GM12878 (cell line): ENCODE measurements around the gene DAB2IP.

Experiments used
- HDGF ChIP-seq: fragments of 450-650 bp; IDR thresholded peaks from 2 replicates; pipeline ENCODE4 v1.6.1; 2016; ENCODE audit warnings: antibody characterized with exemption
- JUND ChIP-seq: IDR thresholded peaks from 2 replicates; pipeline ENCODE4 v1.6.1; 2012; ENCODE audit warnings: low read depth, mild to moderate bottlenecking, low read length, improper control_type of control experiment, moderate library complexity
- POLR2AphosphoS2 ChIP-seq: IDR thresholded peaks from 2 replicates; pipeline ENCODE4 v1.6.1; 2011; ENCODE audit warnings: low read depth, mild to moderate bottlenecking, low read length, improper control_type of control experiment, moderate library complexity
- POLR2AphosphoS5 ChIP-seq: IDR thresholded peaks from 2 replicates; pipeline ENCODE4 v1.6.1; 2011; ENCODE audit warnings: mild to moderate bottlenecking, low read length, inconsistent platforms
- SIN3A ChIP-seq: IDR thresholded peaks from 2 replicates; pipeline ENCODE4 v1.6.1; 2012; ENCODE audit warnings: low read depth, low read length, improper control_type of control experiment
- SUZ12 ChIP-seq: fragments of 200-600 bp; sonication (generic); IDR thresholded peaks from one replicate; pipeline ENCODE4 v1.6.1; 2018; ENCODE audit warnings: antibody characterized with exemption, mild to moderate bottlenecking; ENCODE audit not compliant: unreplicated experiment
- ZNF24 ChIP-seq: fragments of 450-650 bp; IDR thresholded peaks from 2 replicates; pipeline ENCODE4 v1.6.1; 2017; ENCODE audit warnings: antibody characterized with exemption, mild to moderate bottlenecking
- TF ChIP-seq, protein P1 (sequence below), 3 experiments: IDR thresholded peaks in 2 of 3; conservative IDR thresholded peaks in 1 of 3; 2 replicates each; pipeline ENCODE4 v1.5.1; 2011; ENCODE audit warnings: low read depth in 3 of 3, low read length in 3 of 3, mild to moderate bottlenecking in 3 of 3, control low read depth in 2 of 3, moderate library complexity in 2 of 3, inconsistent platforms in 1 of 3, mixed read lengths in 1 of 3; ENCODE audit not compliant: control insufficient read depth in 2 of 3, insufficient read depth in 1 of 3; ENCODE audit errors: extremely low read depth in 1 of 3

DNA sequence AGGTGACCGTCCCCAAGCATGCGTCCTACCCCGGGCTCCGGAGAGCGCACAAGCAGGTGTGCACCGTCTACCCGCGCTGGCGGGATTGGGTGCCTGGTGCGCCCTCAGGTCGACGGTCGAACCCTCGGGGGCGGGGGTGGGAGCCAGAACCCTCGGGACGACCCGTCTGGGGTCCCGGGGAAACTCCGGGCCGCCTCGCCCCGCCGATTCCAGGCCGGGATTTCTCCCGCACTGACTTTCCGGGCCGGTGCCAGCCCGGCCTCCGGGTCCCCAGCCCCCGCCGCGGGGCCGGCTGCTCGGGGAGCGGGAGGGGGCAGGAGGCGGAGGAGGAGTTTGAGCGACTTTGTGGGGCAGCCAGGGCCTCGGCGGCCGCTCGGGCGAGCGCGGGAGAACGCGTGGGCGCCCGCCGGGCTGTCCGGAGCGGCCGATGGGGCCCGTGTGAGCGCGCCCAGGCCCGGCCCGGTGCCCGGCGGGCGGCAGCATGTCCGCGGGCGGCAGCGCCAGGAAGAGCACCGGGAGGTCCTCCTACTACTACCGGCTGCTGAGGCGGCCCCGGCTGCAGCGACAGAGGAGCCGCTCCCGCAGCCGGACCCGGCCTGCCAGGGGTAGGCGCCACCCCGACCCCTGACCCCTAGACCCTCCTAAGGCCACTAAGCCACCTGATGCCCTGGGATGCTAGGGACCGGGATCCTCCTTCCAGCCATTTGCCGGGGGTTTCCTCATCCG lies at the start of gene DAB2IP:
- TF ChIP-seq POLR2AphosphoS2 (no peak), ZNF24 (no peak), POLR2AphosphoS5 (no peak), JUND (no peak), SUZ12 (peak; percentile 77), SIN3A (no peak), HDGF (no peak)
- TF ChIP-seq, protein P1, sequence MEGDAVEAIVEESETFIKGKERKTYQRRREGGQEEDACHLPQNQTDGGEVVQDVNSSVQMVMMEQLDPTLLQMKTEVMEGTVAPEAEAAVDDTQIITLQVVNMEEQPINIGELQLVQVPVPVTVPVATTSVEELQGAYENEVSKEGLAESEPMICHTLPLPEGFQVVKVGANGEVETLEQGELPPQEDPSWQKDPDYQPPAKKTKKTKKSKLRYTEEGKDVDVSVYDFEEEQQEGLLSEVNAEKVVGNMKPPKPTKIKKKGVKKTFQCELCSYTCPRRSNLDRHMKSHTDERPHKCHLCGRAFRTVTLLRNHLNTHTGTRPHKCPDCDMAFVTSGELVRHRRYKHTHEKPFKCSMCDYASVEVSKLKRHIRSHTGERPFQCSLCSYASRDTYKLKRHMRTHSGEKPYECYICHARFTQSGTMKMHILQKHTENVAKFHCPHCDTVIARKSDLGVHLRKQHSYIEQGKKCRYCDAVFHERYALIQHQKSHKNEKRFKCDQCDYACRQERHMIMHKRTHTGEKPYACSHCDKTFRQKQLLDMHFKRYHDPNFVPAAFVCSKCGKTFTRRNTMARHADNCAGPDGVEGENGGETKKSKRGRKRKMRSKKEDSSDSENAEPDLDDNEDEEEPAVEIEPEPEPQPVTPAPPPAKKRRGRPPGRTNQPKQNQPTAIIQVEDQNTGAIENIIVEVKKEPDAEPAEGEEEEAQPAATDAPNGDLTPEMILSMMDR (IDR thresholded peaks at IDR 0.05 in 2 of 3, conservative IDR thresholded peaks at IDR 0.05 in 1 of 3; ENCODE audit: control insufficient read depth in 2 of 3, extremely low read depth in 1 of 3, insufficient read depth in 1 of 3, low read depth in 3 of 3, low read length in 3 of 3): no peak
